Esophagus squamous epithelium (tissue), 5 donors: ENCODE data around the gene ACTN4. TPM values are rescaled to one million over a fixed set of nuclear protein-coding genes. Genes with fewer than 3 reads are reported as not detected.
A peak's percentile ranks its signal among the peaks of the same experiment; 100 is the strongest.

Source experiments
- DNase-seq: peaks from one replicate; lab custom pipeline; 2025; lab: John Stamatoyannopoulos, UW
- H3K27ac ChIP-seq, 4 donors: fragments of 200-600 bp; sonication (generic); one replicate each; pipeline ENCODE4 v1.5.1; 2016 to 2019; ENCODE audit warnings: mild to moderate bottlenecking in 1 of 4
- H3K27me3 ChIP-seq, 4 donors: fragments of 200-600 bp; sonication (generic); 1 replicate in 3 of 4; 2 replicates in 1 of 4; pipeline versions ENCODE4 v1.5.1 to v1.6.0; 2017 to 2021; ENCODE audit warnings: antibody characterized with exemption in 1 of 4
- H3K36me3 ChIP-seq, 3 donors: fragments of 200-600 bp; sonication (generic); one replicate each; pipeline ENCODE4 v1.5.1; 2016 to 2019
- H3K4me1 ChIP-seq, 3 donors: fragments of 200-600 bp; sonication (generic); one replicate each; pipeline ENCODE4 v1.5.1; 2017 to 2019
- H3K4me3 ChIP-seq, 4 donors: fragments of 200-600 bp; sonication (generic); 1 replicate in 3 of 4; 2 replicates in 1 of 4; pipeline ENCODE4 v1.5.1; 2016 to 2019; ENCODE audit warnings: mild to moderate bottlenecking in 2 of 4, moderate library complexity in 1 of 4
- H3K9me3 ChIP-seq, 3 donors: fragments of 200-600 bp; sonication (generic); one replicate each; pipeline ENCODE4 v1.5.1; 2016 to 2019
- POLR2A ChIP-seq, 4 donors: fragments of 450-650 bp; IDR thresholded peaks; one replicate each; pipeline ENCODE4 v1.6.1; 2017; ENCODE audit warnings: antibody characterized with exemption in 4 of 4, mild to moderate bottlenecking in 4 of 4, moderate library complexity in 3 of 4
- WGBS, 2 donors: methylation state at CpG; one replicate each; pipeline ENCODE4 v1.1.5; 2018; 5-methylcytosine and 5-hydroxymethylcytosine counted together
- intact Hi-C: fragments of 100-400 bp; cut with DNase I; formaldehyde crosslinking; loops from one replicate; pipeline ENCODE4 v1.15.0; 2022
- total RNA-seq, 4 donors: library from RNA; depleted of rRNA; stranded (reverse); fragments of >200 nt; gene quantifications; one replicate each; pipeline ENCODE4 v1.1.0, GENCODE V29; 2016
- TF ChIP-seq, protein P1 (sequence below), 6 experiments: fragments of 450-650 bp in 4 of 6; fragments of 200-600 bp in 2 of 6; sonication (generic) in 2 of 6; IDR thresholded peaks; one replicate each; pipeline ENCODE4 v1.5.1; 2016 to 2019; ENCODE audit warnings: antibody characterized with exemption in 6 of 6, mild to moderate bottlenecking in 4 of 6, moderate library complexity in 4 of 6
- donor health status: DM: yes; HTN: yes; CAD: no.

Gene ACTN4
- total RNA-seq, 4 donors from 2014 or later: 302 to 705 (median 414) TPM

DNA sequence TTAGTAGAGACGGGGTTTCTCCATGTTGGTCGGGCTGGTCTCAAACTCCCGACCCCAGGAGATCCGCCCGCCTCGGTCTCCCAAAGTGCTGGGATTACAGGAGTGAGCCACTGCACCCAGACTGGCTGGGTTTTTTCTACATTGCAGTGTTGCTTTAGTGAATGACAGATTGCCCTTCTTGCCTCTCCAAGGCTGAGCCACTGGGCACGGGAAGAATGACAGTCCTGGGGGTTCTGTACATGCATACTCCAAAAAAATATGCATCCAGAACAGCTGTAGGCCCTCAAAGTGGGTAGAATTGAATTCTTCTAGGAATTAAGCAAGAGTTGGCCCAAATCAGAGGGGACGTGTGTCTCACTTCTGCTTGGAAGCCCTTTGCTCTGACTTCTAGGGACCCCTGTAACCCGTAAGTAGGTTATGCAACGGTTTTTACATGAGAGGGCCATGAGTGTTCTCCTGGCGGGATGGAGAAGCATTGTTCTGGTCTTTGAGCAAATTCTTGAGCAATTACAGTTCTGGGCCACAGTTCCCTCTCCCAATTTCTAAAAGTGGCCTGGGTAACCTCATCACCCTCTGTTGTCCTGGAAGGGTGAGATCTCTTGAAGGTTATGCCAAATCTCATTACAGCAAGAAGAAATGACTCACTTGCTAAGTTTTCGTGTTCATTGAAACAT lies 3.6 kb downstream of the ACTN4 start:
- TF ChIP-seq, protein P1, sequence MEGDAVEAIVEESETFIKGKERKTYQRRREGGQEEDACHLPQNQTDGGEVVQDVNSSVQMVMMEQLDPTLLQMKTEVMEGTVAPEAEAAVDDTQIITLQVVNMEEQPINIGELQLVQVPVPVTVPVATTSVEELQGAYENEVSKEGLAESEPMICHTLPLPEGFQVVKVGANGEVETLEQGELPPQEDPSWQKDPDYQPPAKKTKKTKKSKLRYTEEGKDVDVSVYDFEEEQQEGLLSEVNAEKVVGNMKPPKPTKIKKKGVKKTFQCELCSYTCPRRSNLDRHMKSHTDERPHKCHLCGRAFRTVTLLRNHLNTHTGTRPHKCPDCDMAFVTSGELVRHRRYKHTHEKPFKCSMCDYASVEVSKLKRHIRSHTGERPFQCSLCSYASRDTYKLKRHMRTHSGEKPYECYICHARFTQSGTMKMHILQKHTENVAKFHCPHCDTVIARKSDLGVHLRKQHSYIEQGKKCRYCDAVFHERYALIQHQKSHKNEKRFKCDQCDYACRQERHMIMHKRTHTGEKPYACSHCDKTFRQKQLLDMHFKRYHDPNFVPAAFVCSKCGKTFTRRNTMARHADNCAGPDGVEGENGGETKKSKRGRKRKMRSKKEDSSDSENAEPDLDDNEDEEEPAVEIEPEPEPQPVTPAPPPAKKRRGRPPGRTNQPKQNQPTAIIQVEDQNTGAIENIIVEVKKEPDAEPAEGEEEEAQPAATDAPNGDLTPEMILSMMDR (IDR thresholded peaks at IDR 0.05): peak in 1 of 6 experiments; percentile 29
- no peak for TF ChIP-seq POLR2A (IDR thresholded peaks at IDR 0.05)

DNA sequence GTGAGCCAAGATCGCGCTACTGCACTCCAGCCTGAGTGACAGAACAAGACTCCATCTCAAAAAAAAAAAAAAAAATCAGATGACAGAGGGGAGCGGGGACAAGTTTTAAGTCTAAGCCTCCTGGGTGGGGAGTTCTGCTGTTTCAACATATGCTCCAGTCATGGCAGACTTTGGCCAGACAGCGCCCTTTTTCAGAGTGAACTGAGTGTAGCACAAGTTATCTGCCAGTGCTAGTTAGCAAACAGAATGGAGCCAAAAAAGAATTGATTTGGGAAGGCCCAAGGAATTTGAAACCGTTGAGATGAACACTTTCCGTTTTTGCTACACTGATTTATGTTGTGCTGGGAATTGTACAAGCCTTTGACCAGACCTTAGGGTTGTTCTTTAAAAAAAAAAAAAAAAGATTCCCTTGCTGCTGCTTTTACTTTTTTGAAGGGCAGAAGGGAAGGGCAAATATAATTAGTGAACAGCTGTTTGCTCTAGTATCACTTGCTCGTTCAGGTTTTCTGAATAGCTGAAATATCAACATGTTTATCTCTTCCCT lies 5.7 kb downstream of the ACTN4 start:
- Histone ChIP-seq H3K27me3 (no peaks in the 10 kb centered on the region), H3K9me3 (no peaks in the 10 kb centered on the region), H3K27ac (peak overlapping the region; percentile 97 to 100 (median 98)), H3K4me1 (peaks cover 56 to 95% (median 78%) of the 10 kb centered on the region in 3 donors), H3K4me3 (peak overlapping the region in 1 of 4 donors; percentile 49), H3K36me3 (peaks cover 0 to 29% (median 0%) of the 10 kb centered on the region in 3 donors)
- intact Hi-C loops: no loop called here
- TF ChIP-seq, protein P1 (IDR thresholded peaks at IDR 0.05): peak in 1 of 6 experiments; percentile 8
- no peak for TF ChIP-seq POLR2A (IDR thresholded peaks at IDR 0.05)
- WGBS, 2 donors: 34 to 40% methylated on average over 7 of the region's 7 CpGs
- no peak for DNase-seq

More for the DNA sequence above, 3.6 kb downstream of the ACTN4 start:
- Histone ChIP-seq H3K9me3 (no peaks in the 10 kb centered on the region), H3K36me3 (peaks cover 0 to 17% (median 0%) of the 10 kb centered on the region in 3 donors), H3K27ac (peak overlapping the region; percentile 97 to 100 (median 98)), H3K27me3 (no peaks in the 10 kb centered on the region), H3K4me1 (peaks cover 41 to 86% (median 63%) of the 10 kb centered on the region in 3 donors), H3K4me3 (peak overlapping the region; percentile 74 to 99 (median 94))
- 24 to 32% methylated on average over 6 to 7 of the region's 12 CpGs for WGBS, 2 donors
- intact Hi-C loops: no loop called here
- no peak for DNase-seq

- Histone ChIP-seq H3K36me3 (peaks cover 0 to 29% (median 0%) of the 10 kb centered on the region in 3 donors), H3K27ac (peak overlapping the region; percentile 97 to 100 (median 98)), H3K4me1 (peaks cover 68 to 100% (median 89%) of the 10 kb centered on the region in 3 donors), H3K4me3 (no peak overlapping the region), H3K27me3 (no peaks in the 10 kb centered on the region), H3K9me3 (no peaks in the 10 kb centered on the region)
- TF ChIP-seq, protein P1 (IDR thresholded peaks at IDR 0.05): no peak
- no peak for TF ChIP-seq POLR2A (IDR thresholded peaks at IDR 0.05)
- WGBS, 2 donors: 20 to 21% methylated on average over 6 of the region's 6 CpGs
- DNase-seq: no peak
- intact Hi-C loops: no loop called here
Measured at GRCh38 chr19:38654628-38655055, 7.2 kb downstream of the ACTN4 start.

- H3K36me3 ChIP-seq: peaks cover 0 to 29% (median 0%) of the 10 kb centered on the region in 3 donors
- no peaks in the 10 kb centered on the region for H3K27me3 ChIP-seq
- TF ChIP-seq, protein P1 (IDR thresholded peaks at IDR 0.05): no peak
- no peak for TF ChIP-seq POLR2A (IDR thresholded peaks at IDR 0.05)
- peaks cover 70 to 100% (median 94%) of the 10 kb centered on the region in 3 donors for H3K4me1 ChIP-seq
- H3K9me3 ChIP-seq: no peaks in the 10 kb centered on the region
- peak overlapping the region; percentile 97 to 100 (median 98) for H3K27ac ChIP-seq
- H3K4me3 ChIP-seq: no peak overlapping the region
- intact Hi-C loops: no loop called here
- no peak for DNase-seq
- WGBS, 2 donors: 31 to 51% methylated on average over 5 of the region's 5 CpGs
Measured at GRCh38 chr19:38655148-38655824, 7.8 kb downstream of the ACTN4 start.
